A549 (cell line): ENCODE data around the gene EYA2. TPM values are rescaled to one million over a fixed set of nuclear protein-coding genes. Genes with fewer than 3 reads are reported as not detected.

Experiments
- ATAC-seq, 2 experiments: fragments of 200-7000 bp in 1 of 2; fragments of >200 bp in 1 of 2; cut with Nextera tagmentation in 1 of 2; cut with Tn5 transposase in 1 of 2; 3 replicates each; pipeline versions ENCODE4 v1.8.0 to v1.9.1; 2018 to 2020; ENCODE audit warnings: mild to moderate bottlenecking in 1 of 2, moderate library complexity in 1 of 2
- CTCF ChIA-PET: fragments of 300-600 bp; sonication (Branson Sonifier 250); formaldehyde crosslinking; extraction: SDS; loops from one replicate; lab custom pipeline; 2021; ENCODE audit warnings: antibody characterized with exemption, inconsistent platforms; lab: Yijun Ruan, JAX
- POLR2A ChIA-PET: fragments of 350-600 bp; formaldehyde crosslinking; extraction: SDS; loops from one replicate; lab custom pipeline; 2021; ENCODE audit warnings: antibody characterized with exemption, inconsistent platforms; lab: Yijun Ruan, JAX
- DNase-seq, 2 experiments: peaks; one replicate each; pipeline versions ENCODE4 v3.0.0 to v3.0.0-alpha.2; 2011 to 2016; ENCODE audit warnings: low read depth in 1 of 2, low spot score in 1 of 2
- FAIRE-seq: peaks from 2 replicates; lab custom pipeline; 2011; peaks lifted over from hg19 to GRCh38; lab: Jason Lieb, UNC
- H3K27ac ChIP-seq, 2 experiments: fragments of >200 bp; sonication (Bioruptor Twin); formaldehyde crosslinking; 3 replicates each; pipeline ENCODE4 v1.5.1; 2016 to 2017
- H3K4me1 ChIP-seq: fragments of >200 bp; sonication (Bioruptor Twin); formaldehyde crosslinking; 3 replicates; pipeline ENCODE4 v1.6.1; 2016
- H3K4me2 ChIP-seq: fragments of >200 bp; sonication (Bioruptor Twin); formaldehyde crosslinking; 3 replicates; pipeline ENCODE4 v1.6.1; 2016
- H3K4me3 ChIP-seq: fragments of >200 bp; sonication (Bioruptor Twin); formaldehyde crosslinking; 3 replicates; pipeline ENCODE4 v1.5.1; 2016
- H3K9me3 ChIP-seq: fragments of >200 bp; sonication (Bioruptor Twin); formaldehyde crosslinking; 3 replicates; pipeline ENCODE4 v1.6.1; 2016
- CBX2 ChIP-seq: fragments of 200-600 bp; sonication (generic); IDR thresholded peaks from 2 replicates; pipeline ENCODE4 v1.6.1; 2016; ENCODE audit warnings: low read depth, mild to moderate bottlenecking, borderline replicate concordance
- CHD2 ChIP-seq: fragments of 150-350 bp; IDR thresholded peaks from 2 replicates; pipeline ENCODE4 v1.6.1; 2014; ENCODE audit warnings: low read length; ENCODE audit not compliant: partially characterized antibody
- EHF ChIP-seq: fragments of 250-450 bp; sonication (Bioruptor Pico); IDR thresholded peaks from 2 replicates; pipeline ENCODE4 v1.5.0; 2020; ENCODE audit warnings: mild to moderate bottlenecking
- FOSL2 ChIP-seq, 2 experiments: fragments of 450-650 bp in 1 of 2; fragments of >200 bp in 1 of 2; sonication (Bioruptor Twin) in 1 of 2; formaldehyde crosslinking; IDR thresholded peaks; 2 replicates each; pipeline versions ENCODE4 v1.5.0 to v1.6.1; 2016 to 2020; ENCODE audit warnings: mild to moderate bottlenecking in 1 of 2, moderate library complexity in 1 of 2
- HES2 ChIP-seq: fragments of >200 bp; sonication (Bioruptor Twin); formaldehyde crosslinking; IDR thresholded peaks from 2 replicates; pipeline ENCODE4 v1.6.1; 2016
- MAFK ChIP-seq: fragments of 450-650 bp; IDR thresholded peaks from 2 replicates; pipeline ENCODE4 v1.6.1; 2014; ENCODE audit not compliant: partially characterized antibody
- PBX3 ChIP-seq: IDR thresholded peaks from 2 replicates; pipeline ENCODE4 v1.6.1; 2012
- RNF2 ChIP-seq: fragments of 200-600 bp; sonication (generic); IDR thresholded peaks from 2 replicates; pipeline ENCODE4 v1.6.1; 2016; ENCODE audit warnings: low read depth, mild to moderate bottlenecking, antibody characterized with exemption, moderate library complexity, borderline replicate concordance
- SMC3 ChIP-seq: fragments of >200 bp; sonication (Bioruptor Twin); formaldehyde crosslinking; IDR thresholded peaks from 3 replicates; pipeline ENCODE4 v1.6.1; 2018; ENCODE audit warnings: inconsistent platforms
- WGBS: methylation state at CpG from one replicate; pipeline ENCODE4 v1.1.6; 2017; ENCODE audit errors: missing lambda C conversion rate; 5-methylcytosine and 5-hydroxymethylcytosine counted together
- polyA plus RNA-seq, 4 experiments: library from polyadenylated mRNA; depleted of rRNA in 3 of 4; stranded (reverse); fragments of >200 nt; fragmentation: RNase III in 1 of 4; extraction: RNeasy Plus Mini Kit Qiagen cat#74134 plus additional on column Dnase treatment in 1 of 4; gene quantifications; 2 replicates in 3 of 4; 3 replicates in 1 of 4; pipeline ENCODE4 v1.2.3, GENCODE V29; 2011 to 2017
- TF ChIP-seq, protein P1 (sequence below): fragments of 250-450 bp; sonication (Bioruptor Pico); IDR thresholded peaks from 2 replicates; pipeline ENCODE4 v1.5.0; 2020; ENCODE audit warnings: low read depth, mild to moderate bottlenecking, moderate library complexity

Gene EYA2
- polyA plus RNA-seq, 2 of the 4 experiments (the other 2 are of a cell fraction) = 4.5 to 4.6 TPM

- no peaks in the 10 kb centered on the region for H3K9me3 ChIP-seq
- POLR2A ChIA-PET = no interaction called here
- no peak overlapping the region for H3K27ac ChIP-seq
- CTCF ChIA-PET = no interaction called here
- no peak for TF ChIP-seq MAFK
- TF ChIP-seq RNF2 = no peak
- ATAC-seq (no peak), DNase-seq (no peak), FAIRE-seq (no peak)
- peaks cover 3% of the 10 kb centered on the region; the same call in 1 of the 3 replicates for H3K4me1 ChIP-seq
- WGBS = 77% methylated on average over 10 of the region's 10 CpGs
- no peak overlapping the region for H3K4me2 ChIP-seq
- H3K4me3 ChIP-seq = no peak overlapping the region
Measured at GRCh38 chr20:46974669-46975434, 80.2 kb downstream of the EYA2 start.

DNA sequence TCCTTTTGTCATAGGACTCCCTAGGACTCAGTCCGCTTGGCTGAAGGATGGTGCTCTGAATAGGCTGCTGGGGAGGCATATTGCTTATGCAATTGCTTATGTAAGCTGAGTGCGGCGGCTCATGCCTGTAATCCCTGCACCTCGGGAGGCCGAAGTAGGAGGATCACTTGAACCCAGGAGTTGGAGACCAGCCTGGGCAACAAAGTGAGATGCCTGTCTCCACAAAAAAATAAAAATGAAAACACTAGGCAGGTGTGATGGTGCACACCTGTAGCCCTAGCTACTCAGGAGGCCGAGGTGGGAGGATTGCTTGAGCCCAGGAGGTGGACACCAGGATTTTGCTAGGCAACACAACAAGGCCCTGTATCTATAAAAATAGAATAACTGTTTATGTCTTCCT, 81.3 kb downstream of the EYA2 start:
- WGBS = 83% methylated on average over 6 of the region's 6 CpGs
- CTCF ChIA-PET = interaction anchor here (0.6 kb wide), 1 partner anchor 214 kb away, joined by 3 read pairs; no protein-coding TSS in a partner anchor
- peaks cover 2% of the 10 kb centered on the region; the same call in 1 of the 3 replicates for H3K4me1 ChIP-seq
- H3K27ac ChIP-seq = no peak overlapping the region
- DNase-seq = no peak
- POLR2A ChIA-PET = no interaction called here
- TF ChIP-seq, protein P1, sequence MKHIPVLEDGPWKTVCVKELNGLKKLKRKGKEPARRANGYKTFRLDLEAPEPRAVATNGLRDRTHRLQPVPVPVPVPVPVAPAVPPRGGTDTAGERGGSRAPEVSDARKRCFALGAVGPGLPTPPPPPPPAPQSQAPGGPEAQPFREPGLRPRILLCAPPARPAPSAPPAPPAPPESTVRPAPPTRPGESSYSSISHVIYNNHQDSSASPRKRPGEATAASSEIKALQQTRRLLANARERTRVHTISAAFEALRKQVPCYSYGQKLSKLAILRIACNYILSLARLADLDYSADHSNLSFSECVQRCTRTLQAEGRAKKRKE = no peak
- TF ChIP-seq MAFK (no peak), PBX3 (no peak)
- TF ChIP-seq, all 56 proteins: peak for 0
- no peak overlapping the region for H3K4me3 ChIP-seq
- H3K4me2 ChIP-seq = no peak overlapping the region
- FAIRE-seq (no peak), ATAC-seq (no peak)
- no peaks in the 10 kb centered on the region for H3K9me3 ChIP-seq

- Histone ChIP-seq H3K4me1 (no peaks in the 10 kb centered on the region), H3K4me2 (no peak overlapping the region), H3K27ac (no peak overlapping the region), H3K9me3 (no peaks in the 10 kb centered on the region), H3K4me3 (no peak overlapping the region)
- no peak for ATAC-seq
- TF ChIP-seq SMC3 (no peak), CBX2 (no peak), CHD2 (no peak), HES2 (no peak), EHF (CRISPR knock-in tag) (no peak)
- TF ChIP-seq, protein P1 = no peak
- no peak for FAIRE-seq
- CTCF ChIA-PET = no interaction called here
- DNase-seq = no peak
- POLR2A ChIA-PET = no interaction called here
Measured at GRCh38 chr20:46977204-46977603, 82.6 kb downstream of the EYA2 start.

GRCh38 chr20:46977909-46978588, 83.4 kb downstream of the EYA2 start:
- no peak for ATAC-seq
- POLR2A ChIA-PET = no interaction called here
- Histone ChIP-seq H3K27ac (no peak overlapping the region), H3K4me2 (no peak overlapping the region), H3K4me3 (no peak overlapping the region), H3K4me1 (no peaks in the 10 kb centered on the region), H3K9me3 (no peaks in the 10 kb centered on the region; the same call in 2 of the 3 replicates)
- TF ChIP-seq FOSL2 (IDR thresholded peaks at IDR 0.05) (no peak), FOSL2 (CRISPR knock-in tag; IDR thresholded peaks at IDR 0.05) (no peak)
- WGBS = 80% methylated on average over 13 of the region's 13 CpGs
- no peak for FAIRE-seq
- CTCF ChIA-PET = no interaction called here
- no peak for DNase-seq
